Stimulated activated CD8-positive, alpha-beta memory T cell treated with anti-CD3 and anti-CD28 coated beads, Interleukin-4, amount 100 ng/mL, for 48 hours (primary cell): ENCODE data around the gene TEC.

Experiments used
- DNase-seq: peaks from one replicate; pipeline ENCODE4 v3.0.0-alpha.2; 2020

Gene TEC

DNA sequence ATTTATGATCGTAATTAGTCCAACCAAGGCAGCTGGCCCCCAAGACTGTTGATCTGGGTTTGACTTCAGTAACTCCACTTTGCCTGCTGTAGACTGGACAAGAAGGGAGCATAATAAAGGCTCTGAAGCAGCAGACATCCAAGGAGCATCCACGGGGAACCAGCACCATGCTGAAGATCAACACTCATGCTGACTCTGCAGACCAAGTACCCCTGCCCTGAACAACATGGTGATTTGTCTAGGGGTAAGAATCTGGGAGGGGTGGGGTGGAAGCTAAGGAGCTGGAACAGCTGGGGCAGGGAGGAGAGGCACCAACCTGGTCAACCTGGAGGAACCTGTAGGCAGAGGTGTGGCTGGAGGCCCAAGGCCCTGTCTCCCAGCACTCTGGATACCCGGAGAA, 2.1 kb downstream of the TEC start:
- no peak for DNase-seq

DNA sequence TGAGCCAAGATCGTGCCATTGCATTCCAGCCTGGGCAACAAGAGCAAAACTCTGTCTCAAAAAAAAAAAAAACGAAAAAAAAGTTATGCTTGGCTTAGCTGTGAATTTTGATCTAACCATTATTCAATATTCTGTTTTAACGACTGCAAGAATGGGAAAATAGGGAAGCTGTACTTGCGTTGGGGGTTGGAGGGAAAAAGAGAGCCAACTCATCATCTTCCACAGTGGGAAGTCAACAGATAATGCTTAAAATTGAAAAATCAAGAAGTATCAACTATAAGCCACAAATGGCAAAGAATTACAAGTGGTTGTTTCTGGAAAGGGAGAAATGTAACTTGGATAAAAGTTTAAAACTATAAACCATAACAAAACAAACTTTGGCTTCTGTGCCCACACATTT, 2.9 kb downstream of the TEC start:
- no peak for DNase-seq

DNA sequence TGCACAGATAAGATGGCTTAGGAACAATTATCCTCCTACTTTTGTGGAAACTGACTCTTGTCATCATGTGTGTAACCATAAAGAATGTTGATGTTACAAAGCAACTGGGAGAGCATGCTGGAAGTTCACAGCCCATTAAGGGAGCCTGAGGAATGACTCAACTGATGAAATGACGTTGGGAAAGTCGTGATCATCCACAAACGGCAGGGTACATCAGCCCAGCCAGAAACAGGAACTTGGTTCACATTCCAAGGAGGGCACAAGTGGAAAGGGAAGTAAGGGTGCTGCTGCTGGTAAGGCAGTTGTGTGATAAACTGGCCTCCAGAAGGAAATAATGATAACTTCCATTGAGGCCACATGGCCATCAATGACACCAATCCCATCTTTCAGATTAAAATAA, 6.7 kb downstream of the TEC start:
- DNase-seq, result no peak

DNA sequence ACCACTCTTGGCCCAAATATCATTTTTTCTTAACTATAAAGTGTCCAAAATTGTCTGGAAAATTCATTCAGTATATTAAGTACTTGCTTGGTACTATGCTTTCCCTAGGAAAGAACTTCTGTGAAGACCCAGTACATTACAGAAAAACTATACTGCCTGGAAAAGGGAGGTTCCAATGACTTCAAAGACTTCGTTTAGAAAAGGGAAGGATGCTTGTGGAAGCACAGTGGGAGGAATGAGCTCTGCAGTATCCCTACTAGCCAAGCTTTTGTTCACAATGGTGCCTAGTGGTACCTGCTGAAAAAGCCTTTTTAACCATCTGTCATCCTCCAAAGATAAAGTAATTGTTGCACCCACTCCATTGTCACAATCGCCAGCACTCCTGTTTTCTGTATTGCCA, 7.2 kb downstream of the TEC start:
- no peak for DNase-seq

DNA sequence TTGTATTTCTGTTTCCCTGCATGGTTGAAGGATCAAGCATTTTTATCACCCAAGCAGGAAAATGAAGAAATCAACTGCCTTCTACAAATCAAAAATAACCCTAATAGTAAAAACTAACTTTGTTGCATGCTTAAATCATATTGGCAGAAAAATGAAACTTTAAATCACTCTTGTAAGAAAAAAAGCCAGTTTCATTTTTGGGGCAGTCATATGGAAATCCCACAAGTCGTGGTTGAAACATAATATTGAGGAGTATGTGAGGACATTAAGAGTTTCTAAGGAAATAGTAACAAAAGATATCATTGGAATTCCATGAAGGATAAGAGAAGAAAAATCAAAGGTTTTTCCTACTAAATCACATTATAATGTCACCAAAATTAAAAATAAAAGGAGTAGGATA, 8.4 kb downstream of the TEC start:
- no peak for DNase-seq

DNA sequence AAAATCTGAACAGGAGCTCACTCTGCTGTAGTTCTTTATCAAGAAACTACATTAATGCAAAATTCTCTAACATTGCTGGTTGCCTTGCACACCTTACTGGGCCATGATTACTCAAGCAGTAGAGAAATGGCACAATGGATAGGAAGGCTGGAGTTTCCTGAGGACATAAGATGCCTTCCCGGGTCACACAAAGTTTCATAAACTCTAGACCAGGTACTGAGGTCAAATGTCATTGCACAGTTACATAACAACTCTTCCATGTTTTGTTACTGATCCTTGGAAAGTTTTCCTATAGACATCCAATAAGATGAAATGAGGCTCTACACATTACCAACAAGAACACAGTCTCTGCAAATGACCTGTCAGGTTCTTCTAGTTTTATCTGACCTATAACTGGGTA, 9.9 kb downstream of the TEC start:
- DNase-seq, result no peak

DNA sequence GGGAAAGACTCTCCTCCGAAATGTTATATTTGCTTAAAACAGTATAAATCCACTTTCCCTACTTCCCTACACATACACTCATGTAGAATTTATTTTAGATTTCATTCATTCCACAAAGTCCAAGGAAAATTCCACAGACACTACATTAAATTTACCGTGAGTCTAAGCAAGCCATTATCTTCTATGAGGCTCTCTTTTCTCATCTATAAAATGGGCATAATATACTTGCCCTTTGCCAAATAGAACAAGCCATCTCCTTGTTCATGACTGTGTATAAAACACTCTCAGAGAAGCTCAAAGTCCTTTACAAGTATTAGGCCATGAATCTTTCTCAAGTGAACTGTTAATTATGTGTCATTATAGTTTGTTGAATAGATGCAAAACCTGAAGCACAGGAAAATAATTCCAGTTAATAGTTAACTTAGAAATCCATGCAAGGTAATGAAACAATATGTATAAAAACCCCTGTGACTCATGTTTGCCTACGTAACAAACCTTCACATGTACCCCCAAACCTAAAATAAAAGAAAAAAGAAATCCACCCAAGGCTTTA, 10.7 kb downstream of the TEC start:
- DNase-seq, result no peak

DNA sequence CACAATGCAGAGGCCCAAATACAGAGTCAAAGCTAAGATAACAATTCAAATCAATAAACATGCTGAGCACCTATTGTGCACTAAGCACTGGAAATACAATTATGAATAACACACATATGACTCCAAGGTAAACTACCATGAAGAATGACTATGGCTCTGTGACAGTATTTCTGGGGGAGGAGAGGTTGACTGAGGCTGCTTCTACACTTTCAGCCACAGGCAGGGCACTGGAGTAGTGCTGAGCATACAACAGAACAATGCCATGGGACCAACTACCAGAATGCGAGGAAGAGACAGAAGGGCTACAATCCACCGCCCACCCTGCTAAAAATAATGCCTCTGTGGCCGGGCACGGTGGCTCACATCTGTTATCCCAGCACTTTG, 13.7 kb downstream of the TEC start:
- no peak for DNase-seq

DNA sequence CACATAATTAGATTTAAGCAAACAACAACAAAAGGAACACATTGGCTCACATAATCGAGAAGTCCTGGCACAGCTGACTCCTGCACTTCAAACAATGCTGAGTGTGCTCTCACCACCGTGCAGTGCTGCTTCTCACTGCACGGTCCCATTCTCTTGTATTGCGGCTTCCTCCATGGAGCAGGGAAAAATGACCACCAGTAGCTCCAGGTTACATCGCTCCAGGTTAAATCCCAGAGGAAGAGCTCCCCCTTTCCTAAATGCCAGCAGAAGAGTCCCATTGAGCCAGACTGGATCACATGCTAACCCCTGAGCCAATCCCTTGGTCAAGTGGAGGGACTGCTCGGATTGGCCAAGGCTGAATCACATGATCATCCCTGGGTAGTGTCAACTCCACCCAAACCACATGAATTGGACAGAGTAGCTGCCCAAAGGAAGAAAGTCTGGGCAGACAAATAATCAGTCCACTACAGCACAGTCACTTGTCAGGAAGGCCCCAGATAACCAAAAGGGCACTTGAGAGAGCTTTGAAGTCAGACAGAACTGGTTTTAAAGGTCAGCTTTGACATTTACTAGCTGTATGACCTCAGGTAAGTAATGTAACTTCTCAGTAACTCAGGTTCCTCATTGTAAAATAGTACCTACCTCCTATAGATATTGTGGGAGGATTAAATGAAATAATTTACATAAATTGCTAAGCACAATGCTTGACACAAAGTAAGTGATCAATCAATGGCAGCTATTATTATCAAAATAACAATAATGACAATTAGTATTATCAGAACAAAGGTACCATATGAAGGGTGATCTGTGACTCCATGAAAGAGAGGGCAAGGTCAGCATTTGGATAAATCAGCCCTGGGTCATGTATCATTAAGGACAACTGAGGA, 14.3 kb downstream of the TEC start:
- no peak for DNase-seq

DNA sequence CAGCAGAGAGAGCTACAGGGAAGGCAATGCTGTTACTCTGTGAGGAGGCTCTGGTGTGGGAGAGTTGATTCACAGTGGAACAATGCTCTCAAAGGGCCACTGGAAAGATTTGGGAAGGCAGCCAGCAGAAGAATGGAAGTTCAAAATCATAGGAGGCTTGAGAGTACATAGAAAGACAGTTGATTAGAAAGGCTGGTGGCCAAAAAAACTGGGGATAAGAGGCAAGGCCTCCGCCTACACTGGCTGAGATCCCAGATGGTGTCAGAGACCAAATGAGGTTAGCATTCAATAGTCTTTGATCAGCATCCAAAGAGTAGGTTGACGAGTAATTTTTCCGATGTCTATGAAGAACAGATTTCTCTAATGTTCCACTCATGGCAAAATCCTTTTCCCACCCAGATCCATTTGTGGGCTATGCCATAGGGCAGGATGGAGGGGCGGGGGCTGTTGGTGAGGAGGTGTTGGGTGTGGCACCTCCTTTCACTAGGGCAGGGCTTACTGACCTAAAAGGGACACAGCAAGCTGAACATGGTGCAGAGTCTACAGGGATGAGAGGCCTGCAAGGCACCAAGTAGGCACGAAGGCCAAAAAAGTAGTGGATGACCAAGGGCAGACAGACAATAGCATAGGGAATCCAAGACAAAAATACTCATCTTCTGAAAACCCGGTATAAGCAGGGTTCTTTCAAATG, 15.1 kb downstream of the TEC start:
- no peak for DNase-seq

DNA sequence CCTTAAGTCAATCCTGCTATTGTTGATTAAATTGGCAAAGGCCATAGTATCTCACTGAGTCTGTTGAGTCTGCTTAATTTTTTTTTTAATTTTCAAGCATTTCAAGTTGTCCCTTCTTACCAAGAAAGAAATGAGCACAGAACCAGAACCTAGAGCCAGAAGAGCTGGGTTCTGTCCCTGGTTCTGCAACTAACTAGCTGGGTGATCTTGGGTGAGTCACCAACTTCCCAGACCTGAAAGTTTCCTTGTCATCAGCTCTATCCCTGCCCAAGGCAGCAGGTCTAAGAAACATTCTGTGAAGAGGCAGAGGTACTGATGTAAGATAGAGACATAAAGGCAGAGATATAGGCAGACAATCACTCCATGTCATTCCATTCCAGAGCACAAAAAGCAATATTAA, 17.3 kb downstream of the TEC start:
- DNase-seq, result no peak

DNA sequence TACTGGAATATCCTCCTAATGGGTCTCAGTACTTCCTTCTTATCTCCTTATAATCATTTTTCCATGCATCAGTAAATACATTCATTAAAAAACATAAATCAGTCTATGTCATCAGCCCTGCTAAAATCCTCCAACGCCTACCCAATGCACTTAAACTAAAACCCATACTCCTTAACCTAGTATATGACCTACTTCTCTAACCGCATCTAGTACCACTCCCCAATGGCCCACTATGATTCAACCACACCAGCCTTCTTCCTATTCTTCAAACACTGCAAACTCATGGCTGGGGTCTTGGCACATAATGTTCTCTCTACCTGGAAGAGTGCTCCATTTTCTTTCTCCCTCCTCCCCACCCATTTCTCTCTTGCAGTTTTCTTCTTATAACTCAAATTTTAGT, 18.7 kb downstream of the TEC start:
- no peak for DNase-seq

DNA sequence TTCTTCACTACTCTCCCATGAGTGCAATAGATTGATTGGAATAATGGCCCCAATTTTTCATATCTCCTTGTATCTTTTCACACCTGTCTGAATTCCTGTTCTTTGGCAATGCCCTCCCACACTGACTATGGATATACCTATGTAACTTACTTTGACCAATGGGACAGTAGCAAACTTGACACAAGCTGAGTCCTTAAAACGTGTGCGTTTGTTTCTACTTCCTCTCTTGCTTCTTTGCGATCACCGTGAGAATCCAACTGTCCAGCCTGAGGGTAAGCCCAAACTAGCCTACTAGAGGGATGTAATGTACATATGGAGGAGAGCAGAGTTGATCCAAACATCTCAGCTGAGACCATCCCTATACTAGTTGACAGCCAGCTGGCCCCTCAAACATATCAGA, 19.3 kb downstream of the TEC start:
- DNase-seq, result no peak

DNA sequence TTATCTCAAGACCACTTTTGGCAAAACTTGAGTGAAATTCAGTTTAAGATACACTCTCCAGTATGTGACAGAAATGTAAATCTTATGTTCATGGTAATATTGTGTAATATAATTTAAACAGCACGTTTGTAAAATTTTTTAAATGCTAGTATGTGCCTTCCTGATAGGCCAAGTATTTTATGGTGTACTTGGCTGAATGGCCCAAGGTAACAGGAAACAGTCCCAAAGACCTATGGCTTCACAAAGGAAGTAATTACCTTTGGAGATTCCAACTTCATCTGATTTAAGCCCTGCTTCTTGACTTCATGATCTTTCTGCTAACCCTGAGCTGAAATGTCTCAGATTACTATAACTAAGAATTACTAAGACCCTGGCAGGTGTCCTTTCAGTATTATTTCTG, 20.3 kb downstream of the TEC start:
- no peak for DNase-seq

DNA sequence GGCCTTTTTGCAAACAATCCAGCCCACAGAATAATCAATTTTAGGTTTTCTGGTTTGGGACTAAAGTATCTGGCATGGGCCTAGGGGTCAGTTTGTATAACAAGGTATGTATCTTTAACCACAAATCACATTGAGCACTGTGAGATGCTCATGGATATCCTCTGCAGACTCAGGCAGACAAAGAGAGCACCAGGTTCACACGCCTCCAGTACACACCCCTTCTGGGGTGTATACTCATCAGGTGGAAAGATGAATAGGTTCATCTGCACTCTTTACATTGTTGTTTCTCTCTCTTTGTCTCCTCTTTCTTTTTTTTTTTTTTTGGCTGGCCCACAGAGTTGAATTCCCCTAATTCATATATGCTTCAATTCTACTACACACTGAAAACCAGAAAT, 21.1 kb downstream of the TEC start:
- DNase-seq, result no peak

DNA sequence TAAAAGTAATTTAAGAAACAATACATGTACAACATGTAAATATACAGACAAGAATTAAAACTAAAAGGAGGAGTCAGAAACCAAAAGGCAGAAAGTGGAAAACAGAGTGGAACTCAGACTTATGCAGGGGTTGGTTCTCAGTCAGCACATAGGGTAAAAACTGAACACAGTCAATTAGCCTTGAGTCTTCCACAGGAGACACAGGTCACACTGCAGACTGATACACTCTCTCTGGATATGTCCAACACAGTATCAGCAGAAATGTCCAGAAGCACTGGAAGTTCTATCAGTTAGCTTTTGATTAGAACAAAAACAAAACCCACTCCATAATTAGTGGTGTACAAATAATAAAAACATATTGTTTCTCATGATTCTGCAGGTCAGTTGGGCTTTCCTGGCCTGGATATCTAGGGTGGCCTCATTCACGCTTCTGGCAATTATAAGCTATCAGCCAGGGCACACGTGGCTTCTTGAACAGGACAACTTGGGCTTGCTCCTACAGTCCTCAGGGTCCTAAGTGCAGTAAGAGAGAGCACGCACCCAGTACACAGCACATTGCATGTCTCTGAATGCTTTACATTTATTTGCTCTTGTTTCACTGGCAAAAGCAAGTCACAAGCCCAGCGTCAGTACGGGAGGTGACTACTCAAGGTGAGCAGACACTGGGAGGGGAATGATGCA, 21.6 kb downstream of the TEC start:
- DNase-seq, result no peak

DNA sequence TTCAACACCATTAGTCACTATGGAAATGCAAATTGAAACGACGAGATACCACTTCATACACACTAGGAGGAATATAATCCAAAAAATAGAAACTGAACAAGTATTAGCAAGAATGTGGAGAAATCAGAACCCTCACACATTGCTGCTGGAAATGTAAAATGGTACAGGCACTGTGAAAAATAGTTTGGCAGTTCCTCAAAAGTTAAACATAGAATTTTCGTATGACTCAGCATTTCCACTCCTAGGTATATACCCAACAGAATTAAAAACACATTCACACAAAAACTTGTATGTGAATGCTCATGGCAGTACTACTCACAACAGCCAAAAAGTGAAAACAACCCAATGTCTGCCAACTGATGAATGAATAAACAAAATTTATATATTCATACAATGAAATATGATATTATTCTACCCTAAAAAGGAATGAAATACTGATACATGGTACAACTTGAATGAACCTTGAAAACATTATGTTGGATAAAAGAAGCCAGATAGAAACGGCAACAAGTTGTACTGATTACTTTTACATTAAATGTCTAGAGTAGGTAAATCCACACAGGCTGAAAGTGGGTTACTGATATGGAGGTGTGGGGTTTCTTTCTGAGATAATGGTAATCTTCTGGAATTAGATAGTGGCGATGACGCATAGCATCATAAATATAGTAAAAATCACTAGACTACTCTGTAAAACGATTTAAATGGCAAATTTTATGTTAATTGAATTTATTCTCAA, 22.3 kb downstream of the TEC start:
- DNase-seq, result no peak

DNA sequence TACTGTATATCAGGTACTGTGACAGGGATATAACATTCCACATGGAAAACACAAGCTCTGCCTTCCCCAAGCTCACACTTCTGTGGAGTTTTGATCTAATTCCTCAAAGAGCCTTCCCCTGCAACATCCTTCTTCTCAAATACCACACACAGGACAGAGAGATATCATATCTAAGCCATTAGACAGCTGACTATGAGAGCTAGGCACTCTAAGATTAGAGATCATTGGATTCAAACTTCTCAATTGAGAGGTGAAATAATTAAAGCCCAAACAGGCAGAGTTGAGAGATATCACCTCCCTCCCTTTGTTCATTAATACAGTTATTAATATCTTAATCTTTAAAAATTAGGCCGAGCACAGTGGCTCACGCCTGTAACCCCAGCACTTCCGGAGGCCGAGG, 25.0 kb downstream of the TEC start:
- DNase-seq, result no peak

DNA sequence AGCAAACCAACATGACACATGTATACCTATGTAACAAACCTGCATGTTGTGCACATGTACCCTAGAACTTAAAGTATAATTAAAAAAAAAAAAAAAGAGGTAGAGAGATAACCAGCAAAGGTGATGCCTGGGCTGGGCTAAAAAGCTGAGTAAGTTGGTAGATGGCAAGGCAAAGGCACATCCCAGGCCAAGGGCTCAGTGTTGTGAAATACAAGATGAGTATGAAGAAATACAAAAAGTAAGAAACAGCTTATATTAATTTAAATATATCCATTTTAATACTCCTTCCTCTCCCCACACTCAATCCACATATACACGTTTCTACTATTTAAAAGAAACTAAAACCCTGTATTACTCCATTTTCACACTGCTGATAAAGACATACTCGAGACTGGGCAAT, 25.8 kb downstream of the TEC start:
- no peak for DNase-seq

DNA sequence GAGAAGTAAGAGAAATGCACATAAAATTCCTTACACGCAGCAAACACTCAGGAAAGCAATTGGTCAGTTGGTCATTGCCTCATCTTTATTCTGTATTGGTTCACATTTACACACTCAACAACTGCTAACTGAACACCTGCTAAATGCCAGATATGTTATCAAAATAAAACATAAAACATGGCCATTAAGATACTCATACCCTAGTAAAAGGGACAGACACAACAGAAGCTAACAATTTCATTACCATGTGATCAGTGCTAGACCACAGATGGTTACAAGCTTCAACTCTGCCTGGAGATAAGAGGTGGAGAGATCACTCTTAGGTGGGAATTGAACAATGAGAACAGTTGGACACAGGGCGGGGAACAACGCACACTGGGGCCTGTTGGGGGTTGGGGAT, 26.2 kb downstream of the TEC start:
- DNase-seq, result no peak

DNA sequence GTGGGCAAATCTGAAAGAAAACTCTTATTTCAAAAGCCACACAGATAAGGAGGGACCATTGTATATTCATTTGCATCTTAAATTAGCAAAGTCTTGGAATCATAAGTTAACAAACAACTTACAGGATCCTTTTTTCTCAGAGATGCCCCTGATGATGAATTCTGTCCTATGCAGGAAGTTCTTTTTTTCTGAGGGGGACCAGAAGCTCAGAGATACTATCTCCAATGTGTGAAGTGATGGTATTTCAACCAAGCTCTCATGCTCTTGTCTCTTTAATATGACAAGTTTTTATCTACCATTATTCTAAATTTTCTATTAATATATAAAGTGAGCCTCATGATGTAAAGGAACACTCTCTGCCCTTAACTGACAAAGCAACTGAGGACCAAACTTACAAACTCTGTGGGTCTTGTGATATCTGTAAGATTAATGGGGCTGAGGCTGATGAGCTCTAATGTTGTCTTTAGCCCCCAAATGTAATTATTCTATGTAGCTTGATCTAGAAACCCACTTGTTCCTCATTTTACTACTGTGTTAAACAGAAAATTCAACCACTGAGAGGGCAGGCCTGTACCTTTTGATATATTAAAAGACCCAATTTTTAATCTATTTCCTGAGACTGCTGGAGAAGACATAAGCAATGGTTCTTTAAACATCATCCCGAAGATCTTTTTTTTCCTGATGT, 27.0 kb downstream of the TEC start:
- no peak for DNase-seq

DNA sequence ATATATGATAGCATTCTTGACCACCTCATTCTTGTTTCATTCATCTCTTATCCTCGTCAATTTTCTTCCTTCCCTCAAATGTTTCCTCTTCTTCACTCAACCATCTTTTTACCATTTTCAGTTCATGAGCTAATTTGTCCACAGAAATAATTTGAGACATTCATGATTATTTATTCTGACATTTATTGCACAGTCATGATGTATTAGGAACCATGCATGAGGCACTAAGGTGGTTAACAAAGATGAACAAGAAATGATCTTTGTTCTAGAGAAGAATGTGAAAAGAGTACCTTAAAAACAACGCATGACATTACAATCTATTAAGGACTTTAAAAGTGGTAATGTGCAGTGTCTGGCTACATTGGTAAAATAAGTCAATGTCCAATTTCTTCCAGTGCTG, 27.9 kb downstream of the TEC start:
- no peak for DNase-seq
